GM21360 (cell line): ENCODE measurements around the gene KCTD11.
"Not testable (repeated sequence)": the region's sequence is repeated elsewhere in the genome, so short reads cannot be mapped to it uniquely, and the experiment has no call there.

Experiments
- ATAC-seq: cut with Tn5 transposase; IDR thresholded peaks from one replicate; pipeline ENCODE4 v1.9.1; 2021; ENCODE audit warnings: mild to moderate bottlenecking, moderate library complexity; ENCODE audit not compliant: unreplicated experiment

Gene KCTD11

DNA sequence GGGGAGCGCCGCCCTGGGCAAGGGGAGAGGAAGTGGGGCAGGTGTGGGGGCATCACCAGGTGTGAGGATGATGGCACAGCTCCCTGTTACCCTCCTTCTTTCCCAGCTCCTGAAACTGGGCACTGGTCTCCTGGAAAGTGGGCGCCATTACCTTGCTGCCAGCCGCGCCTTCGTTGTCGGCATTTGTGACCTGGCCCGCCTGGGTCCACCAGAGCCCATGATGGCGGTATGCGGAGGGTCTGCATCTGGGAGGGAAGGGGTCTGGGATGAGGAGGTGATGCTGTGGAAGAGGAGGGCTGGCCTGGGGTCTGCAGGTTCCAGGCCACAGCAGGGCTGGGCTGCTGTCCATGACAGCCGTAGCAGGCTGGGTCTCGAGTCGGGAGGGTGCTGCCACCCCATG, 10.1 kb upstream of the KCTD11 start:
- ATAC-seq: no peak

DNA sequence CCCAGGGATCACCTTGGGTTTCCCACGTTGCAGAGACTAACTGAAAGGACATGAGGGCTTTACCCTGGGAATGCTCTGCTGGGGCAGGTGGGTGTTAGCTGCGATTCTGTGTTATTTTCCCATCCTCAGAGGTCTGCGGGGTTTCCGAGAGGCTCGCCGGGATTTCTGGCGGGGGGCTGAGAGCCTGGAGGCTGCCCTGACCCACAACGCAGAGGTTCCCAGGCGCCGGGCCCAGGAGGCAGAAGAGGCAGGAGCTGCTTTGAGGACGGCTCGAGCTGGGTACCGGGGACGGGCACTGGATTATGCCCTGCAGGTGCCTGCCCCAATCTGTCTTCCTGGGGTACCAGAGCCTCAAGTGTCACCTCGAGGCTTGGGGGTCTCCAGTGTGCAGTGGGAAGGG, 8.7 kb upstream of the KCTD11 start:
- no peak for ATAC-seq

DNA sequence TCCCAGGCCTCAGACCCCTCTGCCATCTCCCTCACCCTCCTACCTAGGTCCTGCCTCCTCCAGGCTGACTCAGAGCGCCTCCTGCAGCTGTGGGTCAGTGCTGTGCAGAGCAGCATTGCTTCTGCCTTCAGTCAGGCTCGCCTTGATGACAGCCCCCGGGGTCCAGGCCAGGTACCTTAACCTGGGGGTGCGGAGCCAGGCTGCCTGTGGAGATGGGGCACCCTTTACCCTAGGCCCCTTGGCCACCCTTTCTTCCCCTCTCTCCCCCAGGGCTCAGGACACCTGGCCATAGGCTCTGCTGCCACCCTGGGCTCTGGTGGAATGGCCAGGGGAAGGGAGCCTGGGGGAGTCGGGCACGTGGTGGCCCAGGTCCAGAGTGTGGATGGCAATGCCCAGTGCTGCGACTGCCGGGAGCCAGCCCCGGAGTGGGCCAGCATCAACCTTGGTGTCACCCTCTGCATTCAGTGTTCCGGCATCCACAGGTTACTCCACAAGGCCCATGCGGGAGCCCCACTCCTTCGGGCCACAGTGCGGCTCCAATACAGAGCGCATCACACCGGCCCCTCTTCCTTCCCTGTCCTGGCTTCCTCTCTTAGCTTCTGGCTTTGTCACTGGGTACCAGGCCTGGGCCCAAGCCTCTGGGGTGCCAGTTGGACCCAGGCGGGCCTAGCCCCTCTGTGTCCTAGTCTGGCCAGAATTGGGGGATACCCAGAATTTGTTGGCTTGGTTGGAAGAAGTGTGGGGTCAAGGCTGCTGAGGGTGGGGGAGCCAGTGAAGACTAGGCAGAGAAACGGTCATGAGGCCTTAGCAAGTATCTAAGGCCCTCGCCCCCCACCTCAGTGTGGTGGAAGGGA, 5.0 kb upstream of the KCTD11 start:
- ATAC-seq: no peak

DNA sequence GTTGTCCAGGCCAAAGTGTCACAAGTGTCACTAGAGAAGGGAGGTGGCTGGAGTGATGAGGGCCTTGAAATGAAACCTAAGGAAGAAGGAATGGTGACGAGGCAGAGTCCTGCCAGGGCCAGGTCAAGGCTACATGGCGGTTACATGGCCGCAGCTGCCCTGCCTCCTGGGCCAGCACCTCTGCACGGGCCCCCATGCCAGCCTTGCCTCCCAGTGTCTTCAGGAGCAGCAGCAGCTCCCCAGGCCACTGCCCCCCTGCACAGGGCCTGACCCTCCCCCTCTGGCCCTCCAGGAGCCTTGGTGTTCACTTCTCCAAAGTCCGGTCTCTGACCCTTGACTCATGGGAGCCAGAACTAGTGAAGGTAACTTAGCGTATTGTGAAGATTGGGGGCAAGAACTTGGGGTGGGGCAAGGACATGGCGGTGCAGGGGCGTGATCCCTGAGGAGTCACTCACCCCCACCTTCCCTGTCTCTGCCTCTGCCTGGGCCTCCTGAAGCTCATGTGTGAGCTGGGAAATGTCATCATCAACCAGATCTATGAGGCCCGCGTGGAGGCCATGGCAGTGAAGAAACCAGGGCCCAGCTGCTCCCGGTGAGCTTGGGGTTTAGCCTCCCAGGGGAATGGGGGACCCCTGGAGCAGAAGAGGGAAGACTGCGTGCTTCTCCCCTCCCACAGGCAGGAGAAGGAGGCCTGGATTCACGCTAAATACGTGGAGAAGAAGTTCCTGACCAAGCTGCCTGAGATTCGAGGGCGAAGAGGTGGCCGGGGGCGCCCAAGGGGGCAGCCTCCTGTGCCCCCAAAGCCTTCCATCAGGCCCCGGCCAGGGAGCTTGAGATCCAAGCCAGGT, 4.1 kb upstream of the KCTD11 start:
- no peak for ATAC-seq

DNA sequence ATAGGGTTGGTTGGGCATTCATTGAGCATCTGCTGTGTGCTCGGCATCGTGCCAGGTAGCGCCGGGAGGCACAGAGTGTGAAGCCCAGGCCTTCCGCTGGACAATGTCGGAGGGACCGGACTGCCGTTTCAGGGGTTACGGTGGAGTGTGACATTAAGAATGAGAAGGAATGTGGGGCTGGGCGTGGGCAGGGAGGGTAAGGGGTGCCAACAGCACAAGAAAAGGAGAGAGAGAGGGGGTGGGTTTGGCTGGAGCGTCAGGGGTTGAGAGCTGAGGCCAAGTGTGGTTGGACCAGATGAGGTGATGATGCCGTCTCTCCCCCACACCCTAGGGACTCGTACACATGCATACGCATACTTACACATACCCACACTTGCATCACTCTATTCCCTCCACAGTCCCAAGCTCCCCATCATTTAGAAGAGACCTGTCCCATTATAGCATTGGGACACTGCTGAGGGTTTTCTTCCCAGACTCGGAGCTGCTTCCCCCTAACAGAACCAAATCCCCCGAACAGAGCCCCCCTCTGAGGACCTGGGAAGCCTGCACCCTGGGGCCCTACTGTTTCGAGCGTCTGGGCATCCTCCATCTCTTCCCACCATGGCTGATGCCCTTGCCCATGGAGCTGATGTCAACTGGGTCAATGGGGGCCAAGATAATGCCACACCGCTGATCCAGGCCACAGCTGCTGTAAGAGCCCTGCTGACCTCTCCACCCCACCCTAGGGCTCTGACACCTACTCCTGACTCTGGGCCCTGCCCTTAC, 3.3 kb upstream of the KCTD11 start:
- no peak for ATAC-seq

DNA sequence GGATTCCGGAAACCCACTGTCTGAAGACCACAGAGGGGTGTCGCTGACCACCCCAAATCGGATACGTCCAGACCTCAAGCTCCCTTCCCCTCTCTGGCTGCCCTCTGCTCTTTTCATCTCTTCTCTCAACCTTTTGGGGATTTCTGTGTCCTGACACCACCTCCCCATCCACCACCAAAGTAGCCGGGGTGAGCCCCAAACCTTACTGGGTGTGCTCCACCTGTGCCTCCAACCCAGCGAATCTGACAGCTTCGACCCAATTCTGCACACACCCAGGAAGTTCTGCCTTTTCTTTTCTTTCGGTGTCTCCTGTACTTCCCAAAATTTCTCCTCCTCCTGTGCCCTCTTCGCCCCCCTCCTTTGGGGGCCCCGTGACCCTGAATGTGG, 534 bp downstream of the KCTD11 start:
- ATAC-seq: no peak

DNA sequence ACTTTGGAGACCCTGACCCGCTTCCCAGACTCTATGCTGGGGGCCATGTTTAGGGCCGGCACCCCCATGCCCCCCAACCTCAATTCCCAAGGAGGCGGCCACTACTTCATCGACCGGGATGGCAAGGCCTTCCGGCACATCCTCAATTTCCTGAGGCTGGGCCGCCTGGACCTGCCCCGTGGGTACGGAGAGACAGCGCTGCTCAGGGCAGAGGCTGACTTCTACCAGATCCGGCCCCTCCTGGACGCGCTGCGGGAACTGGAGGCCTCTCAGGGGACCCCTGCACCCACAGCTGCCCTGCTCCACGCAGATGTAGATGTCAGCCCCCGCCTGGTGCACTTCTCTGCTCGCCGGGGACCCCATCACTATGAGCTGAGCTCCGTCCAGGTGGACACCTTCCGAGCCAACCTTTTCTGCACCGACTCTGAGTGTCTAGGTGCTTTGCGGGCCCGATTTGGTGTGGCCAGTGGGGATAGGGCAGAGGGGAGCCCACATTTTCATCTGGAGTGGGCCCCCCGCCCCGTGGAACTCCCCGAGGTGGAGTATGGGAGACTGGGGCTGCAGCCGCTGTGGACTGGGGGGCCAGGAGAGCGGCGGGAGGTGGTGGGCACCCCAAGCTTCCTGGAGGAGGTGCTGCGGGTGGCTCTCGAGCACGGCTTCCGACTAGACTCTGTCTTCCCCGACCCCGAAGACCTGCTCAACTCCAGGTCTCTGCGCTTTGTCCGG, 1.1 kb downstream of the KCTD11 start:
- ATAC-seq: no peak

DNA sequence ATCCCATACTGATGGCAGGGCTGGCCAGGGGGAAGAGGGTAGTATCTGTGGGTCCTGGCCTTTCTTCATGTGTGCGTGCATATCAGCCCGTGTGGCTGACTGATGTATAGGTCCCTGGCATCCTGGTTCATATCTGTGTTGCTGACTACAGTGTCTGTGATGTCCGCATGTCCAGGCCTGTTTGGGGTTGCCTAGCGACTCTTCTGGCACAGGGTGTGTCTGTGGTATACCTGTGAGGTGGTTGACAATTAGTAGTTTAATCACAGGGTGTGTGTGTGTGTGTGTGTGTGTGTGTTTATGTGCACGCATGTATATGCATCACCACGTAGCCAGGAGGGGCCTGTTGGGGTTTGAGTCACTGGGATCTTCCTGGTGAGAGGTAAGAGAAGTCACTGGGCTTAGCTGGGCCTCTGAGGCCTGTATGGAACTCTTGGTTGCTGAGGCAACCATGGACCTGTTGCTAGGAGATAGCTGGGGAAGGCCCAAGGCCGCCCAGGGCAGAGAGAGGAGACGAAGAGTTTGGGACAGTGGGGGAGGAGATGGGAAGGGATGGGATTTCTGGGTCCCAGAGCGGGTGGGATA, 2.4 kb downstream of the KCTD11 start:
- no peak for ATAC-seq

DNA sequence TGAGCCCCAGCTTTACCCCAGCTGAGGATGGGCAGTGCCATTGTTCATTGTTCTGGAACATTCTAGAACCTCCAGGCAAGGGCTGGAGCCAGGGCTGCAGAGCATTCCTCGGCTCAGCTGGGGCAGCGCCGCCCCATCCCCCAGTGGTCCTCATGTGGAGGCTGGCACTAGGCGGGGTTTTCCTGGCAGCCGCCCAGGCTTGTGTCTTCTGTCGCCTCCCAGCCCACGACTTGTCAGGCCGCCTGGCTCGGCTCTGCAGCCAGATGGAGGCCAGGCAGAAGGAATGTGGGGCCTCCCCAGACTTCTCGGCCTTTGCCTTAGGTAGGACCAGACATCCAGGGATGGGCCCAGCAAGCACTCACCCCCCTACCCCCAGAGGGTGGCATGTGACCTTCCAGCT, 3.1 kb downstream of the KCTD11 start, which contains the start of gene TMEM95:
TSS of gene TMEM95 (plus strand) at position 104 of the 400 bp plus-strand sequence. CDS start at position 153, 49 bp downstream.
- no peak for ATAC-seq

DNA sequence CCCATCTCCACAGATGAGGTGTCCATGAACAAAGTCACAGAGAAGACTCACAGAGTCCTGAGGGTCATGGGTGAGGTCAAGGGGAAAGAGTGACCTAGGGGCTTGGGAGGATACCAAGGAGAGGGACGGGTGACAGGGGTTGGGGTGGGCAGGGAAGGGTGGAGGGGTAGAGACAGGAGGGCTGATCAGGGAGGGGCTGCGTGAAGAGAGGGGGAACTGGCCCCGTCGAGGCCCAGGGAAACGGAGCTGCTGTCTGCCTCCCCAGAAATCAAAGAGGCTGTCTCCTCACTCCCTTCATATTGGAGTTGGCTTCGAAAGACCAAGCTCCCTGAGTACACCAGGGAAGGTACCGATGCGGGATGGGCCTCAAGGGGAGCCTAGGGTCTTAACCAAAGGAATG, 3.6 kb downstream of the KCTD11 start:
- no peak for ATAC-seq

DNA sequence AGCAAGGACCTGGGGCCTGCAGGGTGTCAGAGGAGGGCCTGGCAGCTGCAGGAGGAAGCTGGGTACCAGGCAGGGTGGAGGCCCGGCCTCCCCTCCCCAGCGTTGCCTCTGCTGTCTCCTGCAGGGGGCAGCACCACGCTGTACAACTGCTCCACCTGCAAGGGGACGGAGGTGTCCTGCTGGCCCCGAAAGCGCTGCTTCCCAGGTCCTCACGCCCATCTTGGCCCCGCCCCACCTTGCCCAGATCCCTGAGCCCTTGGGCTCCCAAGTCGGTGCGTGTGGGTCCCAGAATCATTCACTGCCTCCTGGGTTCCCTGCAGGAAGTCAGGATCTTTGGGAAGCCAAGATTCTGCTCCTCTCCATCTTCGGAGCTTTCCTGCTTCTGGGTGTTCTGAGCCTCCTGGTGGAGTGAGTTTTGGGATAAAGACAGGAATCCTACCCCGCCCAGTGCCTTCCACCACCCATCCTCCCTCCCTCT, 4.1 kb downstream of the KCTD11 start:
- ATAC-seq: no peak

DNA sequence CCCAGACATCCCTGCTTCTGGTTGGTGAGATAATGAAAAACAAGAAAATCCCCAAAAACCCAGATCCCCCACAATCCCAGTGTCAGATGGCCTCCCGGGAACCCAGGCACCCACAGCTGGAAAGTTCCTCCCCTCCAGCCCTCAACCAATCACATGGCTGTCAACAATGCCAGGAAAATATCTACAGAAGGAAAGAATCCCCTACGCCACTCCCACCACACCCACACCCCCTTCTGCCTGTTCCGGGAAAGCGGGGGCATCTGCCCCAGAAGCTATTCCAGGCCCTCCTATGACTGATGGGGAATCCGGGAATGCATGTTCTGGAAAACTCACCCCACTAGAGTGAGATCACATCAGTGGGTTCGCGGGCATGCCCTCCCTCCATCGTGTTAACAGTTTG, 4.8 kb downstream of the KCTD11 start:
- ATAC-seq: no peak

DNA sequence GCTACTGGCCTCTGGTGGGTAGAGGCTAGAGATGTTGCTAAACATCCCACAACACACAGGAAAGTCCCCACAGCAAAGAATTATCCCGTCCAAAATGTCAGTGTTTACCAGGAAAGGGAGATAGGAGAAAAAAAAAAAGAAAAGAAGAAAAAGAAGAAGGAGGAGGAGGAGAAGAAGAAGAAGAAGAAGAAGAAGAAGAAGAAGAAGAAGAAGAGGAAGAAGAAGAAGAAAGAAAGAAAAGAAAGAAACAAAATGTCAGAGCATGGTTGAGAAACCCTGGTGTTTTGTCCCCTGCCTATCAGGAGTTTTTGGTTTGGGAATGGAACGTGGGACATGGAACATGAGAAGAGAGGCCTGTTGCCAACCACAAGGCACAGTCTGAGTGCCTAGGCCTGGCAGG, 5.4 kb downstream of the KCTD11 start:
- ATAC-seq: no peak

DNA sequence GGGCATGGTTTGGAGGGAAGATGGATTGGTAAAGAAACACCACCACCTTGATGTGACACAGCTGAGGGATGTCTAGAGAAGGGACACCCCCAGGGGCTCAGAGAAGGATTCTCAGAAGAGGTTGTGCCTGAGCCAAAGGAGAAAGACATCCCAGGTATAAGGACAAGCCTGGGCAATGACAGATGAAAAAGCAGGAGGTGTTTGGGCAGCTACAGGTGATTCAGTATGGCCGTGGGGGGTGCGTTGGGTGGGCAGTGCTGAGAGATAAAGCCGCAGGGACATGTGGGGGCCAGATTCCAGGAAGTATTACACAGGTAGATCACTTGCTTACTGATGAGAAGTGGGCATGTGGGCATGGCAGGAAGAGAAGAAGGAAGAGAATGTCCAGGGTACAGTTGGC, 9.9 kb downstream of the KCTD11 start:
- no peak for ATAC-seq

DNA sequence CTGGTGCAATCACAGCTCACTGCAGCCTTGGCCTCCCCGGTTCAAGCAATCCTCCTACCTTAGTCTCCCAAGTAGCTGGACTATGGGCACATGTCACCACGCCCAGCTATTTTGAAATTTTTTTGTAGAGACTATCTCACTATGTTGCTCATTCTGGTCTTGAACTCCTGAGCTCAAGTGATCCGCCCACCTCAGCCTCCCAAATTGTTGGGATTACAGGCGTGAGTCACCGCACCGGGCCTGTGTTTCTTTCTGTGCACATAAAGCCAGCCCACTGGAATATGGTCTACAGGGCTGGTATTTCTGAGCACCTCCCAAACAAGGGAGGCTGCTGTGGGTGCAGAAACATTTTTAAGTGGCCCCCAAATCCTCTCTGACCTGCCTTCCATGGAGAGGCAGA, 11.3 kb downstream of the KCTD11 start:
- no peak for ATAC-seq

DNA sequence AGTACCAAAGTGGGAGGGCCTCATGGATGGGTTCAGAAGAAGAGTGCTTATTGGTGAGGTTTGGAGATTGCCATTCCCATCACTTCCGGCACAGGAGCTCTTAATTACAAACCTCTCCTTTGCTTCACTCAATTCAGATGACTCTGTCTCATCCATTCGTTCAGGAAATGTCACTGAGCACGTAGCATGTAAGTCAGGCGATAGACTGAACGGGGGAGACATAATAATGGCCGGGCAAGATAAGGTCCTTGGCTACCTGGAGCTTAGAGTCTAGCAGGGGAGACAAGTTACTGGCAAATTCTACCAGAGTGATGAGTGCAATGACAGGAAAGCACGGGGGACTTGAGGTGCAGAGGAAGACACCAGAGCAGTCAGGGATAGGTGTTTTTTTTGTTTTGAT, 14.0 kb downstream of the KCTD11 start:
- ATAC-seq: not testable (repeated sequence)

DNA sequence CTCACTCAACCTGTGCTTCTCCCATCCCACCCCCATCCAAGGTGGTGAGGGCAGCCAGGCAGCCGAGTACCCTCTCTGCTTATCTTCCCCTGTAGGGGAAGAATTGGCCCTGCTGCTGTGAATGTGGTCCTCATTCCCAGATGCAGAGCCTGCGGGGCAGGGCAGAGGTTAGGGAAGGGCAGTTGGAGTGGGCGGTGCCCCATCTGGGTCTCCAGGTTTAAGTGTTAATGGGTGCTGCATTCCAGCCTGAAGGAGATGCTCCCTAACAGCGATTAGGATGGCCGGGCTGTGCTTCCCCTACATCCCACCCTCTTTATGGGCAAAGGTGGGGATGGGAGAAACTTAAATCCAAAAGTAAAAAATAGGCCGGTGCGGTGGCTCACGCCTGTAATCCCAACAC, 15.1 kb downstream of the KCTD11 start:
- no peak for ATAC-seq

DNA sequence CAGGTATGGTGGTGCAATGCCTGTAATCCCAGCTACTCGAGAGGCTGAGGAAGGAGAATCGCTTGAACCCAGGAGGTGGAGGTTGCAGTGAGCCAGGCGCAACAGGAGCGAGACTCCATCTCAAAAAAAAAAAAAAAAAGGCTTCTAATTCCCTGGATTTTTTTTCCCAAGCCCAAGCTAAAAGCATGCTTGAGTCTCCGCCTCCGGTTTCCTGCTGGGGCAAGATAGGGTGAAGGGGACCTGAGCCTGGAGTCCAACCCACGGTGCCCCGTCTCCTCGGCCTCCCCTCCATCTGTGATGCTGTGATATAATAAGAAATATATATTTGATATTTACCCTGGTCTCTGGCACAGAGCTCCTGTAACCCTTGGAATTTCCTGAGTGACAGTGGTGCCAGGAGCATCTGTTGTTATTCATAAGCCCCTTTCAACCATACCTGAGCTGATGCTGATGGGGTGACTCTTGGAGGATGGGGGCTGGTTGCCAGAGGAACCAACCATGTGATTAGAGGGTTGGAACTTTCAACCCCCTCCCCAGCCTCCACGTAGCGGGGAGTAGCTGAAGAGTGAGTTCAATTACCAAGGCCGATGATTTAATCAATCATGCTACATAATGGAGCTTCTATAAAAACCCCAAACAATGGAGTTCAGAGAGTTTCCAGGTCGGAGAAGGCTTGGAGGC, 16.1 kb downstream of the KCTD11 start:
- ATAC-seq: no peak

DNA sequence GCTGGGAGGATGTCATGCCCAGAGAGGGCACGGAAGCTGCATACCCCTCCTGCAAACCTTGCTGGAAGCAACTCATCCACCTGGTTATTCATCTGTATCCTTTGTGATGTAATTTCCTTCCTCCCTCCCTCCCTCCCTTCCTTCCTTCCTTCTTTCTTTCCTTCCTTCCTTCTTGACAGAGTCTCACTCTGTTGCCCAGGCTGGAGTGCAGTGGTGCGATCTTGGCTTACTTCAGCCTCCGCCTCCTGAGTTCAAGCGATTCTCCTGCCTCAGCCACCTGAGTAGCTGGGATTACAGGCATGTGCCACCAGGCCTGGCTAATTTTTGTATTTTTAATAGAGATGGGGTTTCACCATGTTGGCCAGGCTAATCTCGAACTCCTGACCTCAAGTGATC, 16.6 kb downstream of the KCTD11 start:
- not testable (repeated sequence) for ATAC-seq

DNA sequence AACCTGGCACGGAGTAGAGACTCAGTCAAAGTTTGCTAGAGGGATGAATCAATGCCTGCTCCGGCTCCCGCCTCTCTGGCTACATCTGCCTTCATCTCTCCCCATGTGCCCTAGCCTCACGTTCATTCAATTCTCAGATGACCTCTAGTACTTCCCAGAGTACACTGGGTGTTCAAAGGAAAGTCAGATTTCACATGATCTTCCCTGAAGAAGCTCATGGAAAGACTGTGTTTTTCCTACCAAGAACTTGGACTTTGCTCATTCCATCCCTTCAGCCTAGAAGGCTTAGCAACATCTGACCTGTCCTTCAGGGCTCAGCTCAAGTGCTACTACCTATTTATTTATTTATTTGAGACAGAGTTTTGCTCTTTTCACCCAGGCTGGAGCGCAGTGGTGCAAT, 17.9 kb downstream of the KCTD11 start:
- ATAC-seq: no peak
